ENCODE results near the gene ITGB2.
A peak's percentile ranks its signal among the peaks of the same experiment; 100 is the strongest.

ITGB2 gene

DNA sequence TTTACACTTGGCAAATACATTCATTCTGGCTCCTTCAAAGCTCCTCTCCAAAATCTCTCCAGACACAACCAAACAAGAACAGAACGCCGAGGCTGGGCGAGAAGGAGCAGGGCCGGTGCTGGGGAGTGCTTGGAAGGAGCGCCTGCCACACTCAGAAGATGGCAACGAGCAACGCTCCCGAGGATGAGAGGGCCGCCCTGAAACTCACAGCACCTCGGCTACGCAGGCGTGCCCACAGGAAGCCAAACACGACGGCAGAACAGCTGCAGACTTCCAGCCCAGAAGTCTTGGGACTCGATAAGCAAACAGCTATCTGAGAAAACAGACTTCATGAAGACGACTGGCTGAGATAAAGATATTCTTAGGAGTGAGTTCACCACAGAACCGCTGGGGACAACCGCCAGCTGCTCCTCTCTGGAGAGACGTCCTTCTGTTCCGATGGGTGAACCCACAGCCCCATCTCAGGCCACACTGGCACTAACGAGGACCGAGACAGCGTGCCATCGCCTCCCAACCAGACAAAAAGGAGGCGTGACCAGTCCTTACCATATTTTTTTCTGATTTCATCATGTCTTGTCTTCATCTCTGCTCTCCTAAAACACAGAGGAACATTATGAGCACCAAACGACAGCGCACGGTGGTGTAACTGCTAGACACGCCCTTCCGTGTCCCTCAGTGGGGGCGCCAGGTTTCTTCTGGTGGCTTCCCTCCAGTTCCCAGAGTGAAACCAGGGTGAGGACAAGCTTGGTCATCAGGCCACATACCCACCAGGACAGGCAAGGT, 65.8 kb downstream of the ITGB2 start:
- no peaks in the 10 kb centered on the region for H3K9me3 ChIP-seq
- DNase-seq, result peak in 1 of 2 donors; percentile 17
- H3K27me3 ChIP-seq, result no peaks in the 10 kb centered on the region
- H3K4me1 ChIP-seq, result peaks cover 0 to 24% (median 8%) of the 10 kb centered on the region in 4 donors
- no peak overlapping the region for H3K4me3 ChIP-seq
- no peak overlapping the region for H3K27ac ChIP-seq
- intact Hi-C loops (cut with DNase I; ENCODE audit: low total_unique reads), result no loop called here
- TF ChIP-seq, protein P1, sequence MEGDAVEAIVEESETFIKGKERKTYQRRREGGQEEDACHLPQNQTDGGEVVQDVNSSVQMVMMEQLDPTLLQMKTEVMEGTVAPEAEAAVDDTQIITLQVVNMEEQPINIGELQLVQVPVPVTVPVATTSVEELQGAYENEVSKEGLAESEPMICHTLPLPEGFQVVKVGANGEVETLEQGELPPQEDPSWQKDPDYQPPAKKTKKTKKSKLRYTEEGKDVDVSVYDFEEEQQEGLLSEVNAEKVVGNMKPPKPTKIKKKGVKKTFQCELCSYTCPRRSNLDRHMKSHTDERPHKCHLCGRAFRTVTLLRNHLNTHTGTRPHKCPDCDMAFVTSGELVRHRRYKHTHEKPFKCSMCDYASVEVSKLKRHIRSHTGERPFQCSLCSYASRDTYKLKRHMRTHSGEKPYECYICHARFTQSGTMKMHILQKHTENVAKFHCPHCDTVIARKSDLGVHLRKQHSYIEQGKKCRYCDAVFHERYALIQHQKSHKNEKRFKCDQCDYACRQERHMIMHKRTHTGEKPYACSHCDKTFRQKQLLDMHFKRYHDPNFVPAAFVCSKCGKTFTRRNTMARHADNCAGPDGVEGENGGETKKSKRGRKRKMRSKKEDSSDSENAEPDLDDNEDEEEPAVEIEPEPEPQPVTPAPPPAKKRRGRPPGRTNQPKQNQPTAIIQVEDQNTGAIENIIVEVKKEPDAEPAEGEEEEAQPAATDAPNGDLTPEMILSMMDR (IDR thresholded peaks at IDR 0.05), result no peak
- peaks cover 71 to 99% (median 93%) of the 10 kb centered on the region in 3 donors for H3K36me3 ChIP-seq

DNA sequence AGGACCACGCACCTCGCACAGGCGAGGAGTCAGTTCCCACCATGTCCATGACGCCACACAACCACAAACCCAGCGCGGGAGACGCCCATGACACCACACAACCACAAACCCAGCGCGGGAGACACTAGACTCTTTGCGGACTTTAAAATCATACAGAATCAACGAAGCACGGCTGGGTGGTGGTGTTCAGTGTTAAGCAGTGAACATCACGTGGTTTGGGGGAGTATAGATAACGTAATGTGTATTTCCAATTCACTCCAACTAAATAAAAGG, 66.4 kb downstream of the ITGB2 start:
- H3K36me3 ChIP-seq, result peaks cover 75 to 99% (median 94%) of the 10 kb centered on the region in 3 donors
- no peaks in the 10 kb centered on the region for H3K9me3 ChIP-seq
- no peak for DNase-seq
- TF ChIP-seq, protein P1 (IDR thresholded peaks at IDR 0.05), result no peak
- intact Hi-C loops (cut with DNase I; ENCODE audit: low total_unique reads), result no loop called here
- H3K4me1 ChIP-seq, result peaks cover 0 to 22% (median 7%) of the 10 kb centered on the region in 4 donors
- no peaks in the 10 kb centered on the region for H3K27me3 ChIP-seq
- no peak overlapping the region for H3K27ac ChIP-seq
- H3K4me3 ChIP-seq, result no peak overlapping the region

DNA sequence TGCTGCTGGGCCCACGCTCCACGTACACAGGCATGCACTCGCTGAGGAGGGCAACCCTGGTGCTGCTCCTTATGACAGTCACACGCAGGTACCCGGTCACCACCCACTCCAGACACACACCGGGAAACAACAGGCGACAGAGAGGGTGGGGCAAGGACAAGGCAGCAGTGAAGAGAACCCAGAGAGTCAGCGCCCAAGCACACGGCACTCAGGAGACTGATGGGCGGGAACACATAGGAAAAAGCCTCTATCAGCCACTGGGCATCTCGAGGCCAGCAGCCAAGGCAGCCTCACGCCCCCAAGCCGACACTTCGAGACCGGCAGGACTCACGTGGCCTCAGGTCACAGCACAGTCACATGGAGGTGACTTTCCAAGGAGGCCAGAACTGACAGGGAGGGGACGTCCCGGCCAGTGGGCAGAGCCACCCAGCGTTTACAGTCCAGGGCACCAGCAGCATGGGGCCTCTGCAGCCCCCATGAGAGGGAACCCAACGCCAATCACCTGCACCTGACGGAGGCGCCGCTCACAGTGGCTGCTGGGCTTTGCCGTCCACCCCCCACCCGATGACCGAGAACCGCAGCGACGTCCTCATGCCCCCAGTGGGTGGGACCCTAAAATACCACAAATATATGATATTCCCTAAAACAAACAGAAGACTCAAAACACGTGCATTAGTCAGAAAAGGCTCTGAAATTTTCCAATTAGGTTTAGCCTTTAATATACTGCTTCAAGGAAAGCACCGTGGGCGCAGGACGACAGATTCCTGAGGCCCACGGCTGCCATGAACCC, 66.9 kb downstream of the ITGB2 start:
- TF ChIP-seq, protein P1 (IDR thresholded peaks at IDR 0.05), result no peak
- Histone ChIP-seq H3K27me3 (no peaks in the 10 kb centered on the region), H3K27ac (no peak overlapping the region), H3K4me3 (no peak overlapping the region), H3K36me3 (peaks cover 75 to 99% (median 94%) of the 10 kb centered on the region in 3 donors), H3K4me1 (peaks cover 0 to 16% (median 5%) of the 10 kb centered on the region in 4 donors), H3K9me3 (no peaks in the 10 kb centered on the region)
- no peak for DNase-seq
- intact Hi-C loops (cut with DNase I; ENCODE audit: low total_unique reads), result no loop called here

DNA sequence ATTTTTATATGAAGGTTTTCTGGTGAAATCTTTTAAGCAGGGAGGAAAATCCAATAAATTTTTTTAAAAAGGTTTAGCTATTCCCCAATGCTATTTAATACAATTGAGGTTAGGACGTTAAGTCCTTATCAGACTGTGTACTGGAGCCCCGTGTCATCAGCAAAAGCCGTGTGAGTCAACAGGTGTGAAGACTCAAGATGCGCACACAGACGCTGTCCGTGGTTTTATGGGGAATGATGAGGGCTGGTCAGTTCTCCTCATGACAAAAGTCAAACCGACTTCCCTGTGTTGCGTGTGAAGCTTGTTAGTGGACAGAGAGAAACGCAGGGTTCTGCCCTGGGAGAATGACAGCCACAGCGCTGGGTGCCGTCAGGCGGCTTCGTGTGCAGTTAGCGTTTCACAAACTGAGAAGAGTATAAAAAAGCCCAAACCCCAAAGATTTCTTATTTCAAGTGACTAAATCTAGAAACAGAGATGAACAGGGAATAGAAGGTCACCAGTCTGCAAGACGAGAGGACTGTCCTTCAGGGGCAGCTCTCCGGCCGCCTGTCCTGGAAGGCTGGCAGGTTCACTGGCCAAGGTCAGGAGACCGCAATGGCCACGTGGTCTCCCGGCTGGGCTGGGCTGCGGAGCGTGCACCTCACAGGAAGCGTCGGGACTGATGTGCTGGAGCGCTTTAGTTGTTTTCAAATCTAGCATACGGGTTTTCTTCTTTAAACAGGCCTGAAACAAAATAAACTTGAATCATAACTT, 69.6 kb downstream of the ITGB2 start:
- peaks cover 0 to 15% (median 10%) of the 10 kb centered on the region in 4 donors for H3K4me1 ChIP-seq
- no peak overlapping the region for H3K4me3 ChIP-seq
- H3K36me3 ChIP-seq, result peaks cover 64 to 82% (median 78%) of the 10 kb centered on the region in 3 donors
- no peaks in the 10 kb centered on the region for H3K9me3 ChIP-seq
- intact Hi-C loops (cut with DNase I; ENCODE audit: low total_unique reads), result no loop called here
- peak in 1 of 2 donors; percentile 45 for DNase-seq
- no peak overlapping the region for H3K27ac ChIP-seq
- TF ChIP-seq, protein P1 (IDR thresholded peaks at IDR 0.05), result no peak
- no peaks in the 10 kb centered on the region for H3K27me3 ChIP-seq

GRCh38 chr21:44850208-44850800, 70.4 kb downstream of the ITGB2 start:
- intact Hi-C loops (cut with DNase I; ENCODE audit: low total_unique reads), result no loop called here
- H3K9me3 ChIP-seq, result no peaks in the 10 kb centered on the region
- no peak overlapping the region for H3K27ac ChIP-seq
- H3K36me3 ChIP-seq, result peaks cover 56 to 74% (median 70%) of the 10 kb centered on the region in 3 donors
- peaks cover 0 to 23% (median 17%) of the 10 kb centered on the region in 4 donors for H3K4me1 ChIP-seq
- no peak overlapping the region for H3K4me3 ChIP-seq
- peaks cover 0 to 5% of the 10 kb centered on the region in 2 donors for H3K27me3 ChIP-seq
- TF ChIP-seq, protein P1 (IDR thresholded peaks at IDR 0.05), result no peak
- DNase-seq, result peak in 1 of 2 donors; percentile 48
